PC-9 (cell line): ENCODE measurements around the gene PARP4.

Source experiments
- CTCF ChIP-seq: fragments of 200-600 bp; sonication (generic); conservative IDR thresholded peaks from 2 replicates; pipeline ENCODE4 v1.6.1; 2017; ENCODE audit warnings: mixed run types, antibody characterized with exemption, mild to moderate bottlenecking, moderate library complexity
- EZH2 ChIP-seq: fragments of 200-600 bp; sonication (generic); IDR thresholded peaks from 2 replicates; pipeline ENCODE4 v1.8.0; 2017; ENCODE audit warnings: antibody characterized with exemption, low read depth

GRCh38 chr13:24500977-24501376 is 11.6 kb downstream of the PARP4 start:
- TF ChIP-seq CTCF, result no peak
- TF ChIP-seq EZH2, result no peak
